OCI-LY1 (cell line): ENCODE results near the gene TSPYL1.

ENCODE experiments used
- H2AFZ ChIP-seq: fragments of 200-600 bp; sonication (generic), shearing (Covaris generic); 2 replicates; pipeline ENCODE4 v1.6.0; 2014; ENCODE audit warnings: antibody characterized with exemption, mild to moderate bottlenecking, low read length
- H3F3A ChIP-seq: fragments of 200-600 bp; sonication (generic), shearing (Covaris generic); 2 replicates; pipeline ENCODE4 v1.6.0; 2014; ENCODE audit warnings: mild to moderate bottlenecking, antibody characterized with exemption, low read length, moderate library complexity; ENCODE audit not compliant: insufficient read depth
- H3K27ac ChIP-seq: fragments of 200-600 bp; sonication (generic); 2 replicates; pipeline ENCODE4 v1.5.1; 2014; ENCODE audit warnings: low read length, mixed run types, mild to moderate bottlenecking, low read depth; ENCODE audit not compliant: poor library complexity, severe bottlenecking
- H3K27me3 ChIP-seq: fragments of 200-600 bp; sonication (generic); 2 replicates; pipeline ENCODE4 v1.6.0; 2014; ENCODE audit warnings: antibody characterized with exemption, mild to moderate bottlenecking, low read length, moderate library complexity; ENCODE audit not compliant: insufficient read depth
- H3K36me3 ChIP-seq: fragments of 200-600 bp; sonication (generic); 2 replicates; pipeline ENCODE4 v1.6.1; 2014; ENCODE audit warnings: mild to moderate bottlenecking, antibody characterized with exemption, low read length, moderate library complexity, mixed read lengths; ENCODE audit not compliant: insufficient read depth
- H3K4me1 ChIP-seq: fragments of 200-600 bp; sonication (generic); 2 replicates; pipeline ENCODE4 v1.5.1; 2014; ENCODE audit warnings: mild to moderate bottlenecking, low read length, moderate library complexity; ENCODE audit not compliant: insufficient read depth, severe bottlenecking
- H3K4me2 ChIP-seq: fragments of 200-600 bp; sonication (generic), shearing (Covaris generic); 2 replicates; pipeline ENCODE4 v1.6.1; 2014; ENCODE audit warnings: low read length
- H3K4me3 ChIP-seq: fragments of 200-600 bp; sonication (generic); 2 replicates; pipeline ENCODE4 v1.5.1; 2014; ENCODE audit warnings: low read length, low read depth, mild to moderate bottlenecking, mixed read lengths; ENCODE audit not compliant: poor library complexity, severe bottlenecking
- H3K79me2 ChIP-seq: fragments of 200-600 bp; shearing (Covaris generic); 2 replicates; pipeline ENCODE4 v1.6.1; 2016; ENCODE audit warnings: mixed run types, low read length, mixed read lengths; ENCODE audit not compliant: insufficient read depth
- H3K9ac ChIP-seq: fragments of 200-600 bp; sonication (generic), shearing (Covaris generic); 2 replicates; pipeline ENCODE4 v1.6.1; 2014; ENCODE audit warnings: mild to moderate bottlenecking, low read length, mixed read lengths
- H3K9me2 ChIP-seq: fragments of 200-600 bp; sonication (generic), shearing (Covaris generic); 2 replicates; pipeline ENCODE4 v1.6.1; 2014; ENCODE audit warnings: low read depth, mild to moderate bottlenecking, low read length, mixed read lengths
- H3K9me3 ChIP-seq: fragments of 200-600 bp; shearing (Covaris generic); 2 replicates; pipeline ENCODE4 v1.6.1; 2014; ENCODE audit warnings: low read length, mixed read lengths
- H4K20me1 ChIP-seq: fragments of 200-600 bp; sonication (generic), shearing (Covaris generic); 2 replicates; pipeline ENCODE4 v1.6.0; 2016; ENCODE audit warnings: mild to moderate bottlenecking, low read length; ENCODE audit not compliant: insufficient read depth
- CTCF ChIP-seq: fragments of 200-600 bp; sonication (generic), shearing (Covaris generic); IDR thresholded peaks from 2 replicates; pipeline ENCODE4 v1.5.1; 2017; ENCODE audit warnings: mild to moderate bottlenecking, antibody characterized with exemption, low read length, moderate library complexity, mixed read lengths
- EZH2 ChIP-seq: fragments of 200-600 bp; sonication (generic), shearing (Covaris generic); IDR thresholded peaks from 2 replicates; pipeline ENCODE4 v1.8.0; 2017; ENCODE audit warnings: borderline replicate concordance, mixed run types, mild to moderate bottlenecking, antibody characterized with exemption, low read length, moderate library complexity, mixed read lengths

Gene TSPYL1

GRCh38 chr6:116298273-116298672 is 18.5 kb upstream of the TSPYL1 start:
- Histone ChIP-seq H2AFZ (no peak overlapping the region), H3K9me3 (no peaks in the 10 kb centered on the region), H3K4me2 (no peak overlapping the region), H3K27ac (no peak overlapping the region), H4K20me1 (no peaks in the 10 kb centered on the region), H3K4me1 (no peaks in the 10 kb centered on the region), H3K36me3 (no peaks in the 10 kb centered on the region), H3K4me3 (no peak overlapping the region), H3K27me3 (no peaks in the 10 kb centered on the region), H3K9me2 (no peaks in the 10 kb centered on the region), H3K79me2 (no peaks in the 10 kb centered on the region), H3K9ac (no peak overlapping the region), H3F3A (no peaks in the 10 kb centered on the region)
- TF ChIP-seq CTCF (no peak), EZH2 (no peak)

GRCh38 chr6:116292553-116292952 is 12.8 kb upstream of the TSPYL1 start:
- H3K9ac ChIP-seq, result no peak overlapping the region
- H3K27me3 ChIP-seq, result no peaks in the 10 kb centered on the region
- no peaks in the 10 kb centered on the region for H3K9me2 ChIP-seq
- no peaks in the 10 kb centered on the region for H3K9me3 ChIP-seq
- no peaks in the 10 kb centered on the region for H3K36me3 ChIP-seq
- H3K4me3 ChIP-seq, result no peak overlapping the region
- no peaks in the 10 kb centered on the region for H4K20me1 ChIP-seq
- no peaks in the 10 kb centered on the region for H3F3A ChIP-seq
- no peak overlapping the region for H2AFZ ChIP-seq
- H3K4me2 ChIP-seq, result no peak overlapping the region
- H3K27ac ChIP-seq, result no peak overlapping the region
- H3K4me1 ChIP-seq, result no peaks in the 10 kb centered on the region
- TF ChIP-seq EZH2, result no peak
- TF ChIP-seq CTCF, result no peak
- no peaks in the 10 kb centered on the region for H3K79me2 ChIP-seq

- no peaks in the 10 kb centered on the region for H3K27me3 ChIP-seq
- H3F3A ChIP-seq, result no peaks in the 10 kb centered on the region
- H3K9me2 ChIP-seq, result no peaks in the 10 kb centered on the region
- no peaks in the 10 kb centered on the region for H3K4me1 ChIP-seq
- no peak overlapping the region for H3K4me2 ChIP-seq
- no peaks in the 10 kb centered on the region for H3K79me2 ChIP-seq
- H3K27ac ChIP-seq, result no peak overlapping the region
- H2AFZ ChIP-seq, result no peak overlapping the region
- no peak overlapping the region for H3K9ac ChIP-seq
- no peak overlapping the region for H3K4me3 ChIP-seq
- H3K36me3 ChIP-seq, result no peaks in the 10 kb centered on the region
- TF ChIP-seq CTCF, result no peak
- H3K9me3 ChIP-seq, result no peaks in the 10 kb centered on the region
- no peaks in the 10 kb centered on the region for H4K20me1 ChIP-seq
Observed at GRCh38 chr6:116291701-116292396, 12.1 kb upstream of the TSPYL1 start.
